HG02588 (cell line): ENCODE measurements around the gene PRR16.

Experiments used
- ATAC-seq: cut with Tn5 transposase; IDR thresholded peaks from one replicate; pipeline ENCODE4 v1.9.1; 2021; ENCODE audit warnings: mild to moderate bottlenecking, moderate library complexity; ENCODE audit not compliant: unreplicated experiment

The PRR16 gene

DNA sequence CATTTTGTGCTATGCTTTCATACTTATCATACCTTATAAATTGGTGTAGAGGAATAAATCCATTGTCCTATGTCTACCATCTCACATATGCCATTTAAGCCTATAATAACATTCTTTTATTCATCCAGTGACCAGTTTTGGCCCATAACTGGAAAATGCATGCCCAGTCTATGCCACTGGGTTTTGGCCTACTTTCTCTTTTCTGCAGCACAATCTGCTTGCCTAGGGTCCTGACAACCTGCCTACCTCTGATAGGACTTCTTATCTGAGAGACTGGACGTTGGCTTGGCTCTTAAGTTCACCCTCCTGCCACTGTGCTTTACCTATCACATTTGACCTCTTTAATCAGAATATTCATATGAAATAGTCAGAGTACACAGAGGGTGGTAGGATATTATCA, 103.0 kb downstream of the PRR16 start:
- no peak for ATAC-seq

DNA sequence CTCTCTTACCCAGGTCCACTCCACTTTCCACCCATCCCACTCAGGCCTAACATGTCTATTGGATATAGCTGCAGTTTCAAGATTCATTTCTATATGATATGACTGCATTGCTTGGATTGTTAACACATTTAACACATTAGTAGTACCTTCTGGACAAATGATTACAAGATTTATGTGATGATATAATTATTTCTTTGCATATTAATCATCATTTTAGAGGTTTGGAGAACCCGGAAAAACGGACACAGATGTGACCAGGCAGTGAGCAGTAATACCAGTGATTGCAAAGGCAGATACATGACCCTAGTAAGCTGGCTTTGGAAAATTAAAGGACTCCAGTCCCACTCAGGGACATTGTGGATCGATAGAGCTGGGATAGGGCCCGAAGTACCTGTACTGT, 103.8 kb downstream of the PRR16 start:
- ATAC-seq, result no peak

- ATAC-seq, result no peak
These were observed 104.6 kb downstream of the PRR16 start for GRCh38 chr5:120568711-120569110.

- no peak for ATAC-seq
These were observed 112.5 kb downstream of the PRR16 start for GRCh38 chr5:120576588-120576987.

GRCh38 chr5:120582635-120583034, 118.5 kb downstream of the PRR16 start:
- no peak for ATAC-seq

- no peak for ATAC-seq
These were observed 122.5 kb downstream of the PRR16 start for GRCh38 chr5:120586646-120587045.

DNA sequence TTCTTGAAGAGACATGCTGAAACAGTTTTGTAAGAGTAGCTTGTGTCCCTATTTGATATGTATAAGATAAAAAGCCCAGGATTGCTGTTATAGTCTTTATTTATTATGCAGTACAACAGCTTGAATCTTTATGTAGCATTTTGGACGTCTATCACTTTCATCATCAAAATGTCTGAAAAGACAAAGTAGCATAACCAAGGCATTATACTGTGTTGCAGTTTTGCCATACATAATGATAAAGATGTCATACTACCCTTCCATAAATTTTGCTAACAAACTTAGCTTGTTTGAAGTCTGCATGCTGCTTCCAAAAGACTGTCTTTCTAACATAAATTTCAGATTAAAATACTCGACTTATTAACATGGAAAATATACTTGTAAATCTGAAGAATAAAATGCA, 127.8 kb downstream of the PRR16 start:
- no peak for ATAC-seq

DNA sequence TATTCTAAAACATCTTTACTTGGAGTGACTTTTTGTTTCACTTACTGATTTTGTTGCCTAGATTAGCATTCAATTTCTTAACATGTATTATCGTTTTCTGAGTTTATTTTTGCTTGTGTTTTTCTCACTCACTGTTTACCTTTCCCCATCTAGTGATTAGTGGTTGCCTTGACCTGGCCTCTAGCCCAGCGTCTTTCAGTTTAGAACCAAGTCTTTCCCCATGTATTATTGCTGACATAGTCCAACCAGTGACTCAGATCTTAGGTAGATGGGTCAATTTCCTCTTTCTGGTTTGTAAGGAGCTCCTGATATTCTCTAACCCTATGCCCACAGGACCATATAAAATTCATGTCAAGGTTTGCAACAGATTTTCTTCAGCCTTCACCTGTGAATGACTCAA, 135.5 kb downstream of the PRR16 start:
- ATAC-seq, result no peak

DNA sequence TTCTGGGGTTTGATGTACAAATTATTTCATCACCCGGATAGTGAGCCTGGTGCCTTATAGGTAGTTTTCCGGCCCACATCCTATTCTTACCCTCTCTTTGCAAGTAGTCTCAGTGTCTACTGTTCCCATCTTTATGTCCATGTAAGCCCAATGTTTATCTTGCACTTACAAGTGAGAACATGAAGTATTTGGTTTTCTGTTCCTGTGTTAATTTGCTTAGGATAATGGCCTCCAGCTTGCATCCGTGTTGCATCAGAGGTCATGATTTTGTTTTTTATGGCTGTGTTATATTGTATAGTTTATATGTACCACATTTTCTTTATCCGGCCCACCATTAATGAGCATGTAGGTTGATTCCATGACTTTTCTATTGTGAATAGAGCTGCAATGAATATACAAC, 136.5 kb downstream of the PRR16 start:
- ATAC-seq, result no peak

GRCh38 chr5:120602033-120602432, 137.9 kb downstream of the PRR16 start:
- no peak for ATAC-seq

GRCh38 chr5:120604884-120605283, 140.8 kb downstream of the PRR16 start:
- ATAC-seq, result no peak

- ATAC-seq, result no peak
These were observed 141.4 kb downstream of the PRR16 start for GRCh38 chr5:120605325-120606079.

DNA sequence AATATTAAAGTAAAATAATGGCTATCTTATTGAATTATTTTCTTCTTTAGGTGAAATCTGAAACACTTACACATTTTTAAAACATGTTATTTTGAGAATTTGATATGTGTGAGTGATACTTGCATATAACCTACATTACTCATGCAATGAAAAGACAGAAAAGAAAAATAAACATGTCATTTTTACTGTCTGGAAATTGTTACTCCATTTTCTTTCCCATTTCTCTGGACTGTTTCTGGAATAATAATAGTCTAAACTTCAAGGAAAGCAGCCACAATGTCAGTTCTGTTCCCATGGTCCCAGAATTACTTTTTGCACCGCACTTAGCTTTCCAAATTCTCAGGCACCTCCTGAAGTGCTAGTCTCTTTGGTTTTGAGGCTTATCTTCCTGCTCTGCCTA, 145.5 kb downstream of the PRR16 start:
- no peak for ATAC-seq

DNA sequence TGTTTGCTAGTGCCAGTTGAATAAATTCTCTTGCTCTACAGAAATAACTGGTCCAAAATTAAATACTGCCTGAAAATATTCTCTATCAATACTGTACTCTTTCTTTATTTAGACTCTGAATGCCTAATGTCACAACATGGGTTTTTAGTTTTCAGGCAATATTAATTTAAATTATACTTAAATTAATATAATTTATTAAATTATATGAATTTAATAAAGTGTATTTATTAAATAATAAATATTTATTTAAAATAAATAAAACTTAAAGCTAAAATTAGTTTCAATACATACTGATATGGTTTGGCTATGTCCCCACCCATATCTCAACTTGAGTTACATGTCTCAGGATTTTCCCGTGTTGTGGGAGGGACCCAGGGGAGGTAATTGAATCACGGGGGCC, 146.0 kb downstream of the PRR16 start:
- no peak for ATAC-seq

GRCh38 chr5:120613729-120614128, 149.6 kb downstream of the PRR16 start:
- ATAC-seq, result no peak

DNA sequence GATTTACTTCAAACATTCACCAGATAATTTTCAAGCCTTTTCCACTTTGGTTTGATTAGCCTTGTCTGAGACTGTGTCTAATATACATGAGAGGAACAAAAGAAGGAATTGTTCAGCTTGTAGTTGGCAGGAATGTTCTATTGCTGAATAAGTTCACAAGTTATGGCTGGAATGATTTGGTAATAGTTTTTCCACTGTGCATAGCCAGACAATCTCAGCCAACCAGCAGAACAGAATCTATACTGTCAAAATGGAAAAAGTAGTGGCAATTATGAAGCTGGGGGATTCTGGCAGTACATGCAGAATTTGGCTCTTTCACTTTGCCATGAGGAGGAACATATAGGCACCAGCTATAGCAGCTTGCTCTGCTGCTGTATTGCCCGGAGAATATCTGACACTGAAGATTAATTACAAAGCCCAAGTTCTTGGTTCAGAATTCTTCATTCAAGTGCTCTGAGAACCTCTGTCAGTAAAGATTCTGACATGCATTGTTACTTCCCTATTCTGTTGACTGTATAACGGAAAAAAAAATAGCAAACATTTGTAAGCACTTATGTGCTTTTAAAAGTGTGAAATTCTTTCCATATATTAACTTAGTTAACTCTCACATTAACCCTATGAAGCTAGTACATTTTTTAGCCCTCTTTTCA, 150.6 kb downstream of the PRR16 start:
- no peak for ATAC-seq

GRCh38 chr5:120615967-120616645, 152.0 kb downstream of the PRR16 start:
- ATAC-seq, result no peak

DNA sequence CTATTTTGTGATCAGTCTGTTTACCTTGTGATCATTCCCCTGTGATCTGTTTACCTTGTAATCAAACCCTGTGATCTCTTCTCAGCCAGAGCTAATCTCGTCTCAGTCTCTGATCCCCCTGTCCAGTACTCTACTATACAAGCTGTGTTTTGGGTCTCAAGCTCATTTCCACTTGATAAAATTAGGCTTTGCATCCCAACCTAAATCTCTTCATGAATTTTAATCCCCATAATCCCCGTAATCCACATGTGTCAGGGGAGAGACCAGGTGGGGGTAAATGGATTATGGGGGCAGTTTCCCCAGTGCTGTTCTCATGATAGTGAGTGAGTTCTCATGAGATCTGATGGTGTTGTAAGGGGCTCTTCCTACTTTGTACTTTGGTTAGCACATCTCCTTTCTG, 157.2 kb downstream of the PRR16 start:
- no peak for ATAC-seq

- ATAC-seq, result no peak
These were observed 160.0 kb downstream of the PRR16 start for GRCh38 chr5:120624021-120624563.

- ATAC-seq, result no peak
These were observed 164.1 kb downstream of the PRR16 start for GRCh38 chr5:120628156-120628555.

GRCh38 chr5:120630550-120630949, 166.4 kb downstream of the PRR16 start:
- no peak for ATAC-seq

- no peak for ATAC-seq
These were observed 167.5 kb downstream of the PRR16 start for GRCh38 chr5:120631611-120632010.
